Loucy (cell line): Measurements from ENCODE around the gene NQO2.
"Not testable (repeated sequence)": the region's sequence is repeated elsewhere in the genome, so short reads cannot be mapped to it uniquely, and the experiment has no call there.

Experiments used
- EZH2phosphoT487 ChIP-seq: fragments of 200-600 bp; IDR thresholded peaks from 2 replicates; pipeline ENCODE4 v1.6.1; 2018; ENCODE audit warnings: antibody characterized with exemption, mild to moderate bottlenecking, moderate library complexity, borderline replicate concordance
- TF ChIP-seq, protein P1 (sequence below): fragments of 200-600 bp; sonication (generic); conservative IDR thresholded peaks from 2 replicates; pipeline ENCODE4 v1.5.1; 2014; ENCODE audit warnings: mild to moderate bottlenecking, antibody characterized with exemption, low read length

DNA sequence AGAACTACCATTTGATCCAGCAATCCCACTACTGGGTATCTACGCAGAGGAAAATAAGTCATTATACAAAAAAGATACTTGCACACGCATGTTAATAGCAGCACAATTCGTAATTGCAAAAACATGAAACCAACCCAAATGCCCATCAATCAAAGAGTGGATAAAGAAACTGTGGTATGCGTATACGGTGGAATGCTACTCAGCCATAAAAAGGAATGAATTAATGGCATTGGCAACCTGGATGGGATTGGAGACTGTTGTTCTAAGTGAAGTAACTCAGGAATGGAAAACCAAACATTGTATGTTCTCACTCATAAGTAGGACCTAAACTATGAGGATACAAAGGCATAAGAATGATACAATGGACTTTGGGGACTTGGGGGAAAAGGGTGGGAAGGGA lies 27.0 kb upstream of the NQO2 start:
- TF ChIP-seq, protein P1, sequence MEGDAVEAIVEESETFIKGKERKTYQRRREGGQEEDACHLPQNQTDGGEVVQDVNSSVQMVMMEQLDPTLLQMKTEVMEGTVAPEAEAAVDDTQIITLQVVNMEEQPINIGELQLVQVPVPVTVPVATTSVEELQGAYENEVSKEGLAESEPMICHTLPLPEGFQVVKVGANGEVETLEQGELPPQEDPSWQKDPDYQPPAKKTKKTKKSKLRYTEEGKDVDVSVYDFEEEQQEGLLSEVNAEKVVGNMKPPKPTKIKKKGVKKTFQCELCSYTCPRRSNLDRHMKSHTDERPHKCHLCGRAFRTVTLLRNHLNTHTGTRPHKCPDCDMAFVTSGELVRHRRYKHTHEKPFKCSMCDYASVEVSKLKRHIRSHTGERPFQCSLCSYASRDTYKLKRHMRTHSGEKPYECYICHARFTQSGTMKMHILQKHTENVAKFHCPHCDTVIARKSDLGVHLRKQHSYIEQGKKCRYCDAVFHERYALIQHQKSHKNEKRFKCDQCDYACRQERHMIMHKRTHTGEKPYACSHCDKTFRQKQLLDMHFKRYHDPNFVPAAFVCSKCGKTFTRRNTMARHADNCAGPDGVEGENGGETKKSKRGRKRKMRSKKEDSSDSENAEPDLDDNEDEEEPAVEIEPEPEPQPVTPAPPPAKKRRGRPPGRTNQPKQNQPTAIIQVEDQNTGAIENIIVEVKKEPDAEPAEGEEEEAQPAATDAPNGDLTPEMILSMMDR, result not testable (repeated sequence)
- not testable (repeated sequence) for TF ChIP-seq EZH2phosphoT487
